Loucy (cell line): Measurements from ENCODE around the gene CELSR3.

ENCODE experiments used
- H2AFZ ChIP-seq: fragments of 200-600 bp; sonication (generic); 2 replicates; pipeline ENCODE4 v1.6.0; 2016; ENCODE audit warnings: antibody characterized with exemption, mild to moderate bottlenecking, low read length, moderate library complexity
- H3F3A ChIP-seq: fragments of 200-600 bp; 2 replicates; pipeline ENCODE4 v1.6.0; 2016; ENCODE audit warnings: antibody characterized with exemption, low read depth, mild to moderate bottlenecking
- H3K27me3 ChIP-seq: fragments of 200-600 bp; sonication (generic); 2 replicates; pipeline ENCODE4 v1.6.1; 2014; ENCODE audit warnings: low read length, mild to moderate bottlenecking; ENCODE audit not compliant: insufficient read depth, poor library complexity, severe bottlenecking
- H3K36me3 ChIP-seq: fragments of 200-600 bp; sonication (generic); 2 replicates; pipeline ENCODE4 v1.6.1; 2016; ENCODE audit warnings: low read length; ENCODE audit not compliant: insufficient read depth
- H3K4me1 ChIP-seq: fragments of 200-600 bp; sonication (generic); 2 replicates; pipeline ENCODE4 v1.5.1; 2014; ENCODE audit warnings: low read length, mild to moderate bottlenecking; ENCODE audit not compliant: insufficient read depth, poor library complexity, severe bottlenecking
- H3K4me2 ChIP-seq: fragments of 200-600 bp; sonication (generic); 2 replicates; pipeline ENCODE4 v1.6.0; 2014; ENCODE audit warnings: antibody characterized with exemption, low read length, low read depth, mild to moderate bottlenecking; ENCODE audit not compliant: poor library complexity, severe bottlenecking
- H3K4me3 ChIP-seq: fragments of 200-600 bp; sonication (generic); 2 replicates; pipeline ENCODE4 v1.5.1; 2014; ENCODE audit warnings: low read length, mild to moderate bottlenecking, mixed read lengths; ENCODE audit not compliant: poor library complexity, severe bottlenecking
- H3K79me2 ChIP-seq: fragments of 200-600 bp; sonication (generic); 2 replicates; pipeline ENCODE4 v1.6.1; 2014; ENCODE audit warnings: low read length; ENCODE audit not compliant: insufficient read depth
- H3K9ac ChIP-seq: fragments of 200-600 bp; sonication (generic); 2 replicates; pipeline ENCODE4 v1.6.0; 2014; ENCODE audit warnings: mild to moderate bottlenecking, low read depth, low read length, moderate library complexity; ENCODE audit not compliant: poor library complexity, severe bottlenecking
- H3K9me2 ChIP-seq: fragments of 200-600 bp; sonication (generic); replicated peaks from 2 replicates; pipeline ENCODE4 v1.6.1; 2016; ENCODE audit warnings: low read depth, low read length, mixed read lengths
- H3K9me3 ChIP-seq: fragments of 200-600 bp; sonication (generic); 2 replicates; pipeline ENCODE4 v1.6.1; 2014; ENCODE audit warnings: mild to moderate bottlenecking, antibody characterized with exemption, low read length, low read depth; ENCODE audit not compliant: insufficient read depth
- H4K20me1 ChIP-seq: fragments of 200-600 bp; sonication (generic); 2 replicates; pipeline ENCODE4 v1.6.0; 2014; ENCODE audit warnings: antibody characterized with exemption, low read length, mild to moderate bottlenecking; ENCODE audit not compliant: insufficient read depth, poor library complexity, severe bottlenecking
- CTCF ChIP-seq: fragments of 200-600 bp; sonication (generic); conservative IDR thresholded peaks from 2 replicates; pipeline ENCODE4 v1.5.1; 2014; ENCODE audit warnings: mild to moderate bottlenecking, antibody characterized with exemption, low read length
- EZH2phosphoT487 ChIP-seq: fragments of 200-600 bp; IDR thresholded peaks from 2 replicates; pipeline ENCODE4 v1.6.1; 2018; ENCODE audit warnings: antibody characterized with exemption, mild to moderate bottlenecking, moderate library complexity, borderline replicate concordance

Gene CELSR3

DNA sequence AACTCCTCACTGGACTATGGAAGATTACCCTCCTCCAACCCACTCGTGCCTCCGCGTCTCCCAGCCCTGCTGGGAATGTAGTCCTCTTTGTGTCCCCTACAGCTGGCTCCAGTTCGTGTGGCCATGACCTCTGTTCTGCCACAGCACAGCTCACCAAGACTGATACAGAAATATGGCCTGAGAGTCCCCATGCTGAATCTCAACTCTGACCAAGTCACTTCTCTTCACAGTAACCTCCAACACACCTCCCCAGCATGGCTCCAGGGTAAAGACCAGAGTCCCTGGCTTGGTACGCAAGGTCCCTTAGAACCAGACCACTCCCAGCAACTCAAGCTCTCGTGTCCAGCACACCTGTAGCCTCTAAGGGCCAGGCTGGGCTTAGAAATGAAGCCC, 65.3 kb downstream of the CELSR3 start:
- Histone ChIP-seq H3K36me3 (peaks cover 41% of the 10 kb centered on the region; the same call in 1 of the 2 replicates), H3K9me3 (no peaks in the 10 kb centered on the region), H3K4me1 (no peaks in the 10 kb centered on the region), H3K9me2 (no peaks in the 10 kb centered on the region), H2AFZ (no peak overlapping the region), H3K4me2 (no peak overlapping the region), H4K20me1 (no peaks in the 10 kb centered on the region), H3K27me3 (no peaks in the 10 kb centered on the region), H3K79me2 (no peaks in the 10 kb centered on the region), H3K9ac (no peak overlapping the region), H3F3A (no peaks in the 10 kb centered on the region), H3K4me3 (no peak overlapping the region)
- no peak for TF ChIP-seq CTCF
- TF ChIP-seq EZH2phosphoT487, result no peak

DNA sequence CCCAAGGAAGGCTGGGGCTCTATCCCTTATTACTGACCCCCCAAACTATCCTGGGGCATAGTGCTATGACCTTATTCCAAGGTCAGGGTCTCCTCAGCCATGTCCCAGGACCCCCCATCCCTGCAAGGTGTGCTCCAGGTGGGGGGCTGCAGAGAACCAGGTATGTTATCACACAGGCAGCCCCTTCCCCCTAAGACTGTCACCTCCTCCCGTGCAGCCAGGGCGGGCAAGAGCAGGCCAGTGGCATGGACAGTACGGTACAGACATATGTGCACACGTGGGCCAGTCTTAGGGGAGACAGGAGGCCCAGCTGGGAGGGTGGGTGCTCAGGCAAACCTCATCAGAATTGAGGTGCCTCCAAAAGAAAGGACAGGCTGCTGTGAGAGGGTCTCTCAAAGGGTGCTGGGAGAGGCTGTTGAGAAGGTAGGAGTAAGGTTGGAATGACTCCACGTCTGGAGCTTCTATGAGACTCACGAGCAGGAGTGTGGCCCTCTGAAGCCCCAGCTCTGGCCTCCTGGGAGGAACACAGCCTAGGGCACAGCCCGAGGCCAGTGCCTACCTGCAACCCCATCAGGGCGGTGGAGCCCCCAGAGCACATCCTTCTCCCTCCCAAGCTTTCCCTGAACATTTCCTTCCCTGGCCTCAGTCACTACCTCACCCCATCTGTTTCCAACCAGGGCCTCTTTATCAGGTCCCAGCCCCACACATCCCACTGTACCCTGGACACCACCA, 65.8 kb downstream of the CELSR3 start:
- H3K79me2 ChIP-seq, result no peaks in the 10 kb centered on the region
- no peaks in the 10 kb centered on the region for H4K20me1 ChIP-seq
- no peaks in the 10 kb centered on the region for H3K9me3 ChIP-seq
- H3K27me3 ChIP-seq, result no peaks in the 10 kb centered on the region
- no peak overlapping the region for H3K4me2 ChIP-seq
- no peak overlapping the region for H3K9ac ChIP-seq
- no peaks in the 10 kb centered on the region for H3F3A ChIP-seq
- no peaks in the 10 kb centered on the region for H3K9me2 ChIP-seq
- no peak overlapping the region for H2AFZ ChIP-seq
- H3K36me3 ChIP-seq, result peaks cover 38% of the 10 kb centered on the region; the same call in 1 of the 2 replicates
- no peak overlapping the region for H3K4me3 ChIP-seq
- TF ChIP-seq EZH2phosphoT487 (no peak), CTCF (no peak)
- no peaks in the 10 kb centered on the region for H3K4me1 ChIP-seq

- no peaks in the 10 kb centered on the region for H3K79me2 ChIP-seq
- H3K27me3 ChIP-seq, result no peaks in the 10 kb centered on the region
- H3K4me1 ChIP-seq, result no peaks in the 10 kb centered on the region
- no peaks in the 10 kb centered on the region for H3F3A ChIP-seq
- peaks cover 31% of the 10 kb centered on the region; the same call in 1 of the 2 replicates for H3K36me3 ChIP-seq
- H3K4me3 ChIP-seq, result no peak overlapping the region
- no peaks in the 10 kb centered on the region for H3K9me3 ChIP-seq
- no peak overlapping the region for H2AFZ ChIP-seq
- TF ChIP-seq EZH2phosphoT487 (no peak), CTCF (no peak)
- H4K20me1 ChIP-seq, result no peaks in the 10 kb centered on the region
- no peak overlapping the region for H3K9ac ChIP-seq
- H3K9me2 ChIP-seq, result no peaks in the 10 kb centered on the region
- no peak overlapping the region for H3K4me2 ChIP-seq
Observed at GRCh38 chr3:48596157-48596556, 66.5 kb downstream of the CELSR3 start.
